Dermis blood vessel endothelial cell (primary cell): Measurements from ENCODE around the gene SDR9C7. TPM values are rescaled to one million over a fixed set of nuclear protein-coding genes. Genes with fewer than 3 reads are reported as not detected.
"Not testable (repeated sequence)": the region's sequence is repeated elsewhere in the genome, so short reads cannot be mapped to it uniquely, and the experiment has no call there.

Source experiments
- DNase-seq: peaks from one replicate; pipeline ENCODE4 v3.0.0; 2010
- total RNA-seq: library from RNA; depleted of rRNA; stranded (reverse); fragments of >200 nt; gene quantifications from 2 replicates; pipeline ENCODE4 v1.2.3, GENCODE V29; 2014

SDR9C7 gene
- not detected in 2 replicates for total RNA-seq

GRCh38 chr12:56933826-56934625 lies at the start of gene SDR9C7:
TSS of gene SDR9C7 (minus strand) at chr12:56934408. CDS start at chr12:56934261, 147 bp downstream.
- no peak for DNase-seq

GRCh38 chr12:56983386-56983785 lies 49.2 kb upstream of the SDR9C7 start:
- DNase-seq = no peak

DNA sequence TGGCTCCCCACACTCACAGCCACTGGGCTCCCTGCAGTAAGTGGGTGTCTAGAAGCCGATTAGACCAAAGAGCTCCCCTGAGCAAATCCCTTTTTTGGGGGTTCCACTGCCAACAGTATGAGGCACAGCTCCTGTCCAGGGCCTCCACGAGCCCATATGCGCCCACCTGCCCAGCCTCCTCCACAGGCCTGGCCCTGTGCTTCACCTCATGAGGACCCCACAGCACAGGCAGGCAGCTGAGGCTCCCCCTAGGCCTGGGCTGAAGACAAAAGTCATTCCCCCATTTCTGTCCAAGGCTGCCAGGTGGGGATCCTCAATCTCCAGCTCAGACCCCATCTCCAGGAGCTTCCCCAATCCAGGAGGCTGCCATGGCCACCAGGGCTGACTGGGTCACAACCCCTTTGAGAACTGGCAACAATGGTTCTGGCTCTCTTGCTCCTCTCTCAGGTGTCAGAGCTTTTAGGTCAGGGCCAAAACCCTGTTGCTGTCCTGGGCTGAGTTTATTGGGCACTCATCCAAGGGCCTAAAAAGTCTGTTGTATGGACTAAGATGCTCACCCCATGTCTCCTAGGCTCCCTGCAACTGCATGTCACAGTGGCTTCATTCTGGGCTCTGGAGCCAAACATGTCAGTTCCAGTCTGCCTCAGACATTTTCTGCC lies 48.5 kb upstream of the SDR9C7 start:
- DNase-seq = not testable (repeated sequence)

DNA sequence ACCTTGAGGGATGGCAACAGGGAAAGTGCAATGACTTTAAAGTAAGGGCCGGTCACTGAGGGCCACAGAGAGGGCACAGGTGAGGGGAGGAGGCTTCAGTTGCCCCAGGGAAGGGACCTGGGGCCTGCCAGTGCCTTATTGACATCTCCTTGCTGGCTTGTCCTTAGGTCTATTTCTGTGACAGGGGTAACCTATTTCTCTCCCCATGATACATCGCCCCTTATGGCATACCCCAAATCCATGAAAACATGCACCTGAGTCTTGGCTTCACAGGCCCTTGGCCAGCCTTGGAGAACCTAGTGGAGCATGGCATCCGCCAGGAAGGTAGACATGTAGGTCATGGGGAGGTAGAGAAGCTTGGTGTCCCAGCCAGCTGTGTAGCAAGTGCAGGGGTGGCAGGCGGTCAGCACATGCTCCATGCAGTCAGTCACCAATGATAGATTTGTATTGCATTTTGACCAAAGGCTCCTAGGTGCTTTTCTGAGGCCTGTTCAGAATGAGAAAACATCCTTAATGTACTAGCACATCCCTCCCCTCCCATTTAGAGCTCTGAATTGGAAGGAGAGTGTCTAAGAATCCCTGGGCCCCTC lies 46.8 kb upstream of the SDR9C7 start:
- DNase-seq = no peak

DNA sequence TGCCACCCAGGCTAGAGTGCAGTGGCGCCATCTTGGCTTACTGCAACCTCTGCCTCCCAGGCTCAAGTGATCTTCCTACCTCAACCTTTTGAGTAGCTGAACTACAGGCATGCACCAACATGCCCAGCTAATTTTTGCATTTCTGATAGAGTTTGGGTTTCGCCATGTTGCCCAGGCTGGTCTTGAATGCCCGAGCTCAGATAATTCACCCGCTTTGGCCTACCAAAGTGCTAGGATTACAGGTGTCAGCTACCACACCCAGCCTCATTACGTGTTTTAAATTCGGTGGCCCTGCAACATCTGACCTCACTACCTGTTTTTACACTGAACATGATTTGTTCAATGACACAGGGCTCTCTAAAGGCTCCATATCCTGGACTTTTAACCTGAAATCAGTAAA lies 46.1 kb upstream of the SDR9C7 start:
- no peak for DNase-seq

DNA sequence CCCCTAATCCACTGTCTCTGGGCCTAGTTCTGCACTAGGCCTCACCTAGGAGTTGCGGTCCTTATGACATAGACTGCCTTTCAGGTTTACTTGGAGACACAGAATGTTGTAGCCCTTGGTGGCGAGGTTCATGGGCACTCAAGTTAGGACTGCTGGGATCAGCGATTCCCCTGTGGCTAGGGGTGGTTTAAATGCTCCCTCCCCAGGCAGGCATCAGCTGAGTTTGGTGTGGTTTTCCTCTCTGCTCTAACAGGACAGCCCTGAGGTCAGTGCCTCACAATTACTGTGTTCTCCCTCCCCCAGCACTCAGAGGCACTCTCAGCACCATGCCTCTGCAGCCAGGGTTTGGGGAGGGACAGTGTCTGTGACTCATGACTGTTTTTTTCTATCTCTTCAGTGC lies 45.4 kb upstream of the SDR9C7 start:
- DNase-seq = no peak

DNA sequence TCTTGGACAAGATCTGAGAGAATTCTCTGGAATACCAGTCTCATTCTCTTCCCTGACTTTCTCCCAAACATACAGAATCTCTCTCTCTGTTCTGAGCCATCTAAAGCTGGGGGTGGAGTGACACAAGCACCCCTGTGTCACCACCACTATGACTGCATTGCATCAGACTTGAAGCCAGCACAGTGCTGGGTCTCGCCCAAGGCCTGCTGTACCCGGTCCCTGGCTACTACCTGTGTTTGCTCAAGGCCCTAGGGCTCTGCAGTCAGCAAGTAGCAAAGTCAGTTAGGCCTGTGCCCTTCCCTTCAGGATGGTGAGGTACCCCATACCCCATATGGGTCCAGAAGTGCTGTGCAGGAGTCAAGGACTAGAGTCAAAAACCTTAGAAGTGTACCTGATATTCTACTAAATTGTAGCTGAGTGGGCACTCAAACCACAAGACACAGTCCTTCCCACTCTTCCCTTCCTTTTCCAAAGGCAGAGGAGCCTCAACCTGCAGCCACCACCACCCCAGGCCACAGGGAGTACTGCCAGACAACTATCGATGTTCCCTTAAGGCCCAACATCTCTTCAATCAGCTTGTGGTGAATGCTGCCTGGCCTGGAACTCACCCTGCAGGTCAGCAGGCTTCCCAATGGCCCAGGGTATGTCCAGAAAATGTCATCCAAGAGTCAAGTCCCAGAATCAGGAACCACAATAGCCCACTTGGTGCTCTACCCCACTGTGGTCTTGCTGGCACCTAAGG lies 44.4 kb upstream of the SDR9C7 start:
- DNase-seq = no peak

DNA sequence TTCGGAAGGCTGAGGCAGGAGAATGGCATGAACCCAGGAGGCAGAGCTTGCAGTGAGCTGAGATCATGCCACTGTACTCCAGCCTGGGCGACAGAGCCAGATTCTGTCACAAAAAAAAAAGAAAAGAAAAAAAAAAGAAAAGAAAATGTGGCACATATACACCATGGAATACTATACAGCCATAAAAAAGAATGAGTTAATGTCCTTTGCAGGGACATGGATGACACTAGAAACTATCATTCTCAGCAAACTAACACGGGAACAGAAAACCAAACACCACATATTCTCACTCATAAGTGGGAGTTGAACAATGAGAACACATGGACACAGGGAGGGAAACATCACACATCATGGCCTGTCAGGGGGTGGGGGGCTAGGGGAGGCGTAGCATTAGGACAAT lies 43.2 kb upstream of the SDR9C7 start:
- DNase-seq = not testable (repeated sequence)

GRCh38 chr12:56974224-56974623 lies 40.0 kb upstream of the SDR9C7 start:
- DNase-seq = not testable (repeated sequence)

DNA sequence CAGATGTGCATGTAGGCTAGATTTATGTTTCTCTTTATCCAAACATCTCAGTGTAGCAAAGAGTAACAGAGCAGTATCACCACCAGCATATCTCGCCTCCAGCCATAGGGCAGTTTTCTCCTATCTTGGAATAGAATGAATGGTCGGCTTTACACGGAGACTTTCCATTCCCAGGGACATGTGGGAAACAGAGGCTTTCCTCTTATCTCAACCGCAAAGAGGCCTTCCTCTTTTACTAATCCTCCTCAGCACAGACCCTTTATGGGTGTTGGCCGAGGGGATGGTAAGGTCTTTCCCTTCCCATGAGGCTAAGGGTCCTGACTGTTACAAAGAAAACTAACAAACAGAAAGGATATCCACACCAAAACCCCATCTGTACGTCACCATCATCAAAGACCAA lies 34.7 kb upstream of the SDR9C7 start:
- DNase-seq = not testable (repeated sequence)

DNA sequence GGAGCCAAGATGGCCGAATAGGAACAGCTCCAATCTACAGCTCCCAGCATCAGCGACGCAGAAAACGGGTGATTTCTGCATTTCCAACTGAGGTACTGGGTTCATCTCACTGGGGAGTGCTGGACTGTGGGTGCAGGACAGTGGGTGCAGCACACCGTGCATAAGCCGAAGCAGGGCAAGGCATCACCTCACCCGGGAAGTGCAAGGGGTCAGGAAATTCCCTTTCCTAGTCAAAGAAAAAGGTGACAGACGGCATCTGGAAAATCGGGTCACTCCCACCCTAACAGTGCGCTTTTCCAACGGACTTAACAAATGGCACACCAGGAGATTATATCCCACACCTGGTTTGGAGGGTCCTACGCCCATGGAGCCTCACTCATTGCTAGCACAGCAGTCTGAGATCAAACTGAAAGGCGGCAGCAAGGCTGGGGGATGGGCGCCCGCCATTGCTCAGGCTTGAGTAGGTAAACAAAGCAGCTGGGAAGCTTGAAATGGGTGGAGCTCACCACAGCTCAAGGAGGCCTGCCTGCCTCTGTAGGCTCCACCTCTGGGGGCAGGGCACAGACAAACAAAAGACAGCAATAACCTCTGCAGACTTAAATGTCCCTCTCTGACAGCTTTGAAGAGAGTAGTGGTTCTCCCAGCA lies 31.9 kb upstream of the SDR9C7 start:
- not testable (repeated sequence) for DNase-seq

GRCh38 chr12:56965124-56965523 lies 30.9 kb upstream of the SDR9C7 start:
- not testable (repeated sequence) for DNase-seq

- not testable (repeated sequence) for DNase-seq
These were observed 29.3 kb upstream of the SDR9C7 start for GRCh38 chr12:56963557-56963956.

DNA sequence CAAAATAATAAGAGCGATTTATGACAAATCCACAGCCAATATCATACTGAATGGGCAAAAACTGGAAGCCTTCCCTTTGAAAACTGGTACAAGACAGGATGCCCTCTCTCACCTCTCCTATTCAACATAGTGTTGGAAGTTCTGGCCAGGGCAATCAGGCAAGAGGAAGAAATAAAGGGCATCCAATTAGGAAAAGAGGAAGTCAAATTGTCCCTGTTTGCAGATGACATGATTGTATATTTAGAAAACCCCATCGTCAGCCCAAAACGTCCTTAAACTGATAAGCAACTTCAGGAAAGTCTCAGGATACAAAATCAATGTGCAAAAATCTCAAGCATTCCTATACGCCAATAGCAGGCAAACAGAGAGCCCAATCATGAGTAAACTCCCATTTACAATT lies 28.0 kb upstream of the SDR9C7 start:
- not testable (repeated sequence) for DNase-seq

DNA sequence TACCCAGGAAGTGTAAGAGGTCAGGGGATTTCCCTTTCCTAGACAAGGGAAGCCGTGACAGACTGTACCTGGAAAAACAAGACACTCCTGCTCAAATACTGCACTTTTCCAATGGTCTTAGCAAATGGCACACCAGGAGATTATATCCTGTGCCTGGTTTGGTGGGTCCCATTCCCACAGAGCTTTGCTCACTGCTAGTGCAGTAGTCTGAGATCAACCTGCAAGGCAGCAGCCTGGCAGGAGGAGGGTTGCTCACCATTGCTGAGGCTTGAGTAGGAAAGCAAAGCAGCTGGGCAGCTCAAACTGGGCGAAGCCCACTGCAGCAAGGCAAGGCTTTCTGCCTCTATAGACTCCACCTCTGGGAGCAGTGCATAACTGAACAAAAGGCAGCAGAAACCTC lies 24.2 kb upstream of the SDR9C7 start:
- no peak for DNase-seq

DNA sequence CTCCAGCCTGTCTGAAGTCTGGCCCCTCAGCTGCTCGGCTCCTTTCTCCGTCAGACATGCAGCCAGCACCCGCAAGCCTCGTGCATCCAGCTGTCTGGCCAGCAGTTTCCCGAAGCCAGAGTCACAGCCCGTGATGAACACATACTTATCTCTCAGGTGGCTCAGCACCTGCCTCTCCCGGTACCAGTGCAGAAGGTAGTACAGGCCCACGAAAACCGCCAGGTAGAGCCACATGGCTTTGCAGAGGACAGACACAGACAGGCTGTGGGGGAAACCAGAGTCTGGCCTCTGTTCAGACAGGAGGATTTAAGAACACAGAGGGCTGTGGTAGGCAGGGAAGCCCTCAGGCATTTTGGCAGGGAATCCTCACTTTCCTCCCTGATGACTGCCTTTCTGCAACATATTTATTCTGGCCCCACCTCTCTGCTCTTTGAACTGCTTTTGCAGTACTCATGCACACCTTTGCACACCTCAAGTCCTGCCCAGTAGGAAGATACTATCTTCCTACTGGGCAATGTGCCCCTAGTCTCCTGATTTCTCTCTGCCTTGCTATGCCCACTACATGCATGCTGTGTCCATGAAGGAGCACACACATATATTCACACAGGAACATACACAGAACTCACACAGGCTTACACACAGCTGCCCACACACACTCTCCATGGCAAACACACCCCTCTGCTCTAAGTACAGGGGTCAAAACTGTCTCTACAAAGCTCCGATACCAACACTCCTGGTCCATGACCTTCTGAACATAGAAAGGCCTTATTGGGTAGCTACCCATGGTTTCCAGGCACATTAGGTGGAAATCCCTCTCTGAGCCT lies 23.2 kb upstream of the SDR9C7 start, which contains the start of gene RDH16:
Gene RDH16 (minus strand): TSS at position 380 of the 824 bp plus-strand sequence. CDS start 146 bp downstream, at position 234.
- no peak for DNase-seq

- no peak for DNase-seq
These were observed 21.5 kb upstream of the SDR9C7 start for GRCh38 chr12:56955631-56956256.

- DNase-seq = no peak
These were observed 20.7 kb upstream of the SDR9C7 start for GRCh38 chr12:56954958-56955355.

DNA sequence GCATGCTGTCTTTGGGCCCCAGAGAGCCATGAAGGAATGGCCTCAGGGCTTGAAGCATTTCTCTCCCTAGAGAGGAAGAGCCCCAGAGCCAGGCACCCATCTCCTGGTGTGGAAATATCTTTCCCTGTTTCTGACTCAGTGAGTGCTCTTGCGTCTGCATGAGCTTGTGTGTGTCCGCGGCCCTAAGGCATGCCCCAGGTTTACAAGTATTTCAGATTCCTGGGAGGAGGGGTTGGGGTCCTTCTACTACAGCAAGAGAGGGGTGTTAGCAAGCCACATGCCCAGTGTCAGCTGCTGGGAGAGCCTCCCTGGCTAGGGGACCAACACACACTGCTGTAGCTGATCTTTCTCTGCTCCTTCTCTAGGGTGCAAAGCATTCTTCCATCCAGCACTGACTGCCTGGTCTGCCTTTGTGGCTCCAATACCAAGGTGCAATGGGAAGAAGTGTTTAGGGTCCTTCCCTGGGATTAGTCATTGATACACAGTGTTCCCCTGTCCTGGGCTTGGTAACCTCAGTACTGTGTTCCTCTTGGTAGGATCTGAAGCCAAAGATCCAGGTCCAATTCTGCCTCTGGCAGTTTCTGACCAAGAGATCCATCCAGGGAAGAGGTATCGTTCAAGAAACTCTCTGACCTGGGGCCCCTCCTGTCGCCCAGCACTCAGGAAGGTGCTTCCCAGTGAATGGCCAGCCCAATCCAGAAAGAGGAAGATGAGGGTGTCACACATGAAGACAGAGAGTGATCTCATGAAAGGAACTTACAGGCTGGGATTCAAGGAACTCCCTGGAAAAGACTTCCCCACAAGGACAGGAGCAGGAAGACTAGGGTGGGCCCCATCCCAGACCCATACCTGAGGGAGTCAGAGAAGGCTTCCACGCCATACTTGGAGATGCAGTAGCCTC lies 20.1 kb upstream of the SDR9C7 start:
- DNase-seq = no peak

GRCh38 chr12:56953314-56953713 lies 19.1 kb upstream of the SDR9C7 start:
- DNase-seq = no peak
